Posterior cingulate gyrus (tissue), 11 donors: Measurements from ENCODE around the gene CYFIP1.

Source experiments
- DNase-seq, 10 donors: peaks; one replicate each; pipeline versions ENCODE4 v3.0.0 to v3.0.0-alpha.2; 2020 to 2021; ENCODE audit warnings: mixed read lengths in 3 of 10
- intact Hi-C: fragments of 100-400 bp; cut with DNase I; formaldehyde crosslinking; loops from one replicate; pipeline ENCODE4 v1.15.1; 2023

The CYFIP1 gene

DNA sequence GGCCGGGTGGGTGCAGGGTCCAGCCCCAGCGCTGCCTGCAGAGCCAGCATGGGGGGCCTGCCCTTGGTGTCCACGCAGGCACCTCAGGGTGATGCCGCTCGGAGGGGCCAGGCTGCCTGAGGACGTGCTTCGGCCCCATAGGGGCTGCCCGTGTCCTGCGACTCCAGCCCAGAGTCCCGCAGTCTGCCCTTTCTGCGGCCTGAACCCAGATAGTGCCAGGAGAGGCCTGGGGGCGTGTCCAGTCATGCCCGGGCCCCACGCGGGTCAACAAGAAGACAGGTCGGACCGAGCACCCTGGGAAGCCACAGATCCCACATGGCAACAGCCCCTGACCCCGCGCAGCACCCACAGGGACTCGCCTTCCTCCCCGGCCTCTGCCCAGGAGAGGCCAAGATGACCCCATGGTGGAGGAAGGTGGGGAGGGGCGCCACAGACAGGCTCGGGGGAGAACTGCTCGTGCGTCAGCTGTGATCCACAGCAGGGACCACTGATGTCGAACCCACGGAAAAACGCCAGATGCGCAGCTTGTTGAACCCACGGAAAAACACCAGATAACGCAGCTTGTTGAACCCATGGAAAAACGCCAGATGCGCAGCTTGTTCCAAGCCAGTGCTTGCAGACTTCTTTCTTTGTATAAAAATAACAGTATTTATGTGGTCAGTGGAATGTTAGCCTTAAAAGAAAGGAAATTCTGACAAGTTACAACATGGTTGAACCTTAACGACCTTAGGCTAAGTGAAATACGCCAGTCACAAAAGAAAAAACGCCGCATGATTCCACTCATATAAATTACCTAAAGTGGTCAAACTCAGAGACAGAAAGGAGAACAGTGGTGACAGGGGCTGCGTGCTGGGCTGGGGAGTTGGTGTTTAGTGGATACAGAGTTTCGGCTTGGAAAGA, 28.5 kb downstream of the CYFIP1 start:
- peak in 3 of 10 donors; percentile 13 to 85 (median 79) for DNase-seq
- intact Hi-C loops, result no loop called here

DNA sequence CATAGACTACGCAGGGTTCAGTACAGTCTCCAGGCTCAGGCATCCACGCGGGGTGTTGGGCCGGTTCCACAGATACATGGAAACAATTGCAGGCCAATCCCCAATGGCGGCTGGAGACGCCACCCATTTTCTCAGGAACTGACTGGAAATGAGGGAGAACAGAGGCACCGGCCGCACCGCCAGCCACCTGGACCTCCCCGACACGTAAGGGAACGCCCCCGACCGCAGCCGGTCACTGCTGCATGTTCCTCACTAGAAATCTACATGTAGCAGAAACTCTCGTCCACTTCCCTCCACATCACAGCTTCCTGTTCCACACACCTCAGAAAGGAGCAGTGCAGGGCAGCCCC, 29.2 kb downstream of the CYFIP1 start:
- peak in 1 of 10 donors; percentile 20 for DNase-seq
- intact Hi-C loops, result no loop called here

DNA sequence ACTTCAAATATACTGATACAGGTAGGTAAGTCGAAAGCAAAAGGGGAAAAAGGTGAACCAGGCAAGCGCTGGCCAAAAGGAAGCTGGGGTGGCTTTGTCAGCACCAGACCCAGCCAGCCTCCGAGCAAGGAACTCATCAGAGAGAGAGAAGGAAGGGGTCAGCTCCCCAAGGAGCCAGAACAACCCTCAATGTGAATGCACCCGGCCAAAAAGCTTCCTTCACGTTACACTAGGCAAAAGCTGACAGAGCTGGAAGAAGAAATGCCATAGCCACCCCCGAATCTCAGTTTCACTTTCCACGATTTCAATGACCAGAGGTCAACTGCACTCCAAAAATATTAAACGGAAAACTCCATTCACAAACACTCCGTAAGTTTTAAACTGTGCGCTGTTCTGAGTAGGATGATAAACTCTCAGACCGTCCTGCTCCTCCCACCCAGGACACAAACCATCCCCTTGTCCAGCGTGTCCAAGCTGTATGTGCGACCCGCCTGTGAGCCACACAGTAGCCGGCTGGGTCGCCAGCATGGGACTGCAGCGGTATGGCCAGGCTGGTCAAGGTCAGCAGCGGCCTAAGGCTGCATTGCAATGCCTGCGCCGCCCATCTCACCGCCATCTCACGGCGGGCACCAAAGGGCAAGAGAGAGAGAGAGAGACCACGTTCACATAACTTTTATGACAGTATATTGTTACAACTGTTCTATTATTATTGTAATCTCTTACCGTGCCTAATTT, 29.7 kb downstream of the CYFIP1 start:
- peak in 2 of 10 donors; percentile 57 to 80 for DNase-seq
- intact Hi-C loops, result no loop called here

DNA sequence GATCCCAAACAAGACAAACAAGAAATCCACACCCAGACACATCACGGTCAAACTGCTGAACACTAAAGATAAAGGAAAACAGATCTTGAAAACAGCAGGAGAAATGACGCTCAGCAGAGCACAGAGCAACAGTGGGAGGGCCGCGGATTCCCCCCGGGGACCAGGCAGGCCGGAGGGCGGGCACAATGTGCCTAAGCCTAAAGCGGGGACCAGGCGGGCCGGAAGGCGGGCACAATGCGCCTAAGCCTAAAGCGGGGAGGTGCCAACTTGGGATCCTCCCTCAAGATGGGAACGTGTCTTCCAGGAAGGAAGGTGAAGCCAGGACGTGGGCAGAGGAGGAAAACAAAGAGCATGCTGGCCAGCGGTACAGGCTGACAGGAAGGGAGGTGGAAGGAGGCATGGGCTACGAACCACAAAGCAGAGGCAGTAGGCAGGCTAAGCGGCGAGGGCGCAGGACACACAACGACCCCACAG, 31.1 kb downstream of the CYFIP1 start:
- intact Hi-C loops, result no loop called here
- peak in 3 of 10 donors; percentile 26 to 86 (median 70) for DNase-seq

GRCh38 chr15:22948056-22948455, 32.1 kb downstream of the CYFIP1 start:
- DNase-seq, result peak in 3 of 10 donors; percentile 14 to 80 (median 74)
- intact Hi-C loops, result no loop called here

DNA sequence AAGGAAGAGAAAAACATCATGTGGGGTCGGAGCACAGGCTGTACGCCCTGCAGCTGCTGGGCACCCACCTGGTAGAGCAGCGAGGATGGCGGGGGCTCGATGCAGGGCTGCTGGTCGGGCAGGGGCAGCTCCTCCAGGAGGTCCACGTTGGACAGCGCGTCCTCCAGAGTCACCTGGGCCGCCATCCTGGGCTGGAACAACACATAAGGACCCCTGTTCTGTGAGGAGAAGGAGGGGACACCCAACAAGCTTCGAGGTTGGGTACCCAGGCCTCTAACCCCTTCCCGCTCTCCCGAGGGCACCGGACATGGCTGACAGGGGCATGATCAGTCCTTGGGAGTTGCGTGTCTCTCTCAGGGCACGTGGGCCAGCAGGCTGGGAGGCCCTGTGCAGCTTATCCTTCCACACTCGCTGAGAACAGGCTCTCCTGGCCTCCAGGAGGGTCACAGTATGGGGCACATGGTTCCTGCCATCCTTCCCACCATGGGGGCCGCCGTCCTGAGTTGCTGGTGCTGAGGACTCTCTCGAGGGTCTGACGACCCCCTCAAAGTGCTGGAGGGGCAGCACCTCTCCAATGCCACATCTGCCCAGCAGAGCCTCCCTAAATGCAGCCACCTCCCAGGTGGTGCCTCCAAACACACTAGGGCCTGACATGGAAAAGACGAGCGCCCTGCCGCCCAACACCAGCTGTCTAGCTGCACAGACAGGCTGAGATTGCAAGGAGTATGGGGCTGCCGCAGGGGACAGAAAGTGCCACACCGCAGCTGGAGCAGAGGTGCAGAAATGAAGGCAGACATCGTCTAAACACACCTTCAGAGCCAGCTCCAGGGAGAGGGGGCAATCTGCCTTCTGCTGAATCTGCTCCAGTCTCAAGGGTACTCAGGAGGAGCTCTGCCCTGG, 32.8 kb downstream of the CYFIP1 start:
- intact Hi-C loops, result no loop called here
- DNase-seq, result peak in 3 of 10 donors; percentile 24 to 81 (median 78)

- intact Hi-C loops, result no loop called here
- DNase-seq, result peak in 3 of 10 donors; percentile 20 to 70 (median 70)
Observed at GRCh38 chr15:22945071-22945470, 35.1 kb downstream of the CYFIP1 start.

GRCh38 chr15:22944651-22945050, 35.5 kb downstream of the CYFIP1 start:
- intact Hi-C loops, result no loop called here
- DNase-seq, result peak in 2 of 10 donors; percentile 46 to 65

DNA sequence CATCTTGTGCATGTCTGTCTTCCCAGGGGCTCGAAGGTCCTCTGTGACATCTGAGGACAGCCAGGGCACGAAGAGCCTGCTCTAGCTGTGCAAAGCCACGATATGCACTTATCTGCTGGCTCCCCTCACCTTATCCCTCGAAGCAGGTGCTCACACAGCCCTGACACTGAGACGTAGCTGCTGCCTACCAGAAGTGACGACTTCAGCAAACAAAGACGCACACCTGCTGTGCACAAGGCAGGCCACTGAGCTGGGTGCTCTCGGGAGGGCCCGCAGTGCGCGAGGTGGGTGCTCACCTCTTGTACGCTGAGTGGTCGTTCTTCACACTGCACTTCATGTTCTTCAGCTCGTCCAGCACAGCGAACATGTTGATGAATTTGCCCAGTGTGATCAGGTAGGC, 37.3 kb downstream of the CYFIP1 start:
- intact Hi-C loops, result no loop called here
- DNase-seq, result peak in 2 of 10 donors; percentile 59 to 70

GRCh38 chr15:22942306-22942855, 37.8 kb downstream of the CYFIP1 start:
- peak in 3 of 10 donors; percentile 26 to 87 (median 72) for DNase-seq
- intact Hi-C loops, result no loop called here

GRCh38 chr15:22941179-22941578, 39.0 kb downstream of the CYFIP1 start:
- intact Hi-C loops, result no loop called here
- DNase-seq, result peak in 1 of 10 donors; percentile 27

GRCh38 chr15:22939652-22940061, 40.5 kb downstream of the CYFIP1 start:
- intact Hi-C loops, result no loop called here
- DNase-seq, result peak in 2 of 10 donors; percentile 58 to 84

GRCh38 chr15:22939051-22939450, 41.1 kb downstream of the CYFIP1 start:
- peak in 5 of 10 donors; percentile 41 to 94 (median 60) for DNase-seq
- intact Hi-C loops, result no loop called here

DNA sequence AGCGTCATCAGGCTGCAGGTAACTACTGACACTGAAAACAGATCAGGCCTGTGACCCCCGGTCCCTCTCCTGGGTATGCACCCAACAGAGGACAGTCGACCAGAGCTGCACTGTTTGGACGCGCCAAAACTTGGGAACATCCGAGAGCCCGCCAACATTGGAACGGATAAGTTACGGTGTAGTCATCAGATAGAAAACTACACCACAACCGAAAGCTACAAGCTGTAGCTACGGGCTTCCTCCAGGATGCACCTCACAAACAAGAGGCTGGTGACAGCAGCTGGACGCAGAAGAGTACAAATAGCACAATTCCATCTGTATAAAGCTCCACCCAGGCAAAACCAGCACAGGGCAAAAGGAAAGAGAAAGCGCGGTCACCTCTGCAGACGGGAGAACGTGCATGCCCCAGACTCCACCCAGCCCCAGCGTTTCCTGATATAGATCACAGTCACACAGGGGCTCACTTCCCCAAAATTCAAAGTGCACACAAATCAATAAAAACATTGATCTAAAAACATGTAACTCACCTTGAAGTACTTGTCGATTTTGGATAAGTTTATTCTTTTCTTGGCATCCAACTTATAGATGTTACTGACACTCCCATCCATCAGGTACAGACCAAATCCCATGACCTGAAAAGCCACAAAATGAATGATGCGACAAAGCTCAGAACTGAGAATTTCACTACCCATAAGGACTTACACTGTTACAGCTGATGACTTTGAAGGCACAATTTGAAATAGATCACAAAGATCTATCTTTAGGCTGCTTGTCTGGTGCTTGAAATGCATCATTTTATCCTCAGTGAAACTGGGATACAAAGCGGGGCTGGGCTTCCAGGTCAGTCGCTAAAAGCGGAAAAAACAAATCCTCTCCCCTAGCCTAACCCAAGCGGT, 43.3 kb downstream of the CYFIP1 start:
- intact Hi-C loops, result no loop called here
- DNase-seq, result peak in 2 of 10 donors; percentile 55 to 62

DNA sequence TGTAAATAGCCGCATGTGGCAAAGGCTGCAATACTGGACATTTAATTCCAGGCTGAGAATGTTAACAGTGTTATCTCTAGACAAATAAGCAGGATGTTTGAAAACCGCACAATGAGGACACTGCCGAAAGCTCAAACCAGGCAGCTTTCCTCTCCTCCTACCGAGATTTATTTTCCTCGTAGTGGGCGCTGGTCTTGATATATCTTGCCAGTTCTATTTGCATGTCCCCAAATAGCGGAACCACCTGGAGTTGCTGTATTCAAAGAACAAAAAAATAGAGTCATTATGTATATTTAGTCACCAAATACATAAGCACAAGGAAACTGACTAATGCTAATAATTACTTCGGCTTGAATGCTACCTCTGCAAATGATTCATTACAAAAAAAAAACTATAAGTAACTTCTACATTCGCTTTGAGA, 46.5 kb downstream of the CYFIP1 start:
- intact Hi-C loops, result no loop called here
- peak in 3 of 10 donors; percentile 11 to 56 (median 46) for DNase-seq

GRCh38 chr15:22931784-22932536, 48.2 kb downstream of the CYFIP1 start:
- intact Hi-C loops, result no loop called here
- DNase-seq, result peak in 3 of 10 donors; percentile 16 to 76 (median 62)

GRCh38 chr15:22930782-22931484, 49.2 kb downstream of the CYFIP1 start:
- DNase-seq, result peak in 3 of 10 donors; percentile 28 to 86 (median 82)
- intact Hi-C loops, result no loop called here
